HepG2 (cell line): Measurements from ENCODE around the gene TAF13. TPM values are rescaled to one million over a fixed set of nuclear protein-coding genes. Genes with fewer than 3 reads are reported as not detected.

Source experiments
- ATAC-seq: fragments of 200-7000 bp; cut with Tn5 transposase; 3 replicates; pipeline ENCODE4 v1.9.1; 2020; ENCODE audit warnings: mild to moderate bottlenecking, moderate library complexity
- BruUV-seq: library from RNA; stranded (reverse); fragments of 400-500 nt; replicated peaks from 2 replicates; lab custom pipeline; 2021; lab: Mats Ljungman, UMichigan
- CTCF ChIA-PET: fragments of 300-600 bp; formaldehyde crosslinking; extraction: SDS; loops from one replicate; lab custom pipeline; 2021; ENCODE audit warnings: low total read pairs, inconsistent platforms, low intra/inter-chr PET ratio; lab: Yijun Ruan, JAX
- POLR2A ChIA-PET: fragments of 350-600 bp; sonication (Branson Sonifier 250); formaldehyde crosslinking; loops from one replicate; lab custom pipeline; 2020; ENCODE audit warnings: antibody characterized with exemption, inconsistent platforms; lab: Yijun Ruan, JAX
- DNase-seq: peaks from one replicate; pipeline ENCODE4 v3.0.0-alpha.2; 2015; ENCODE audit warnings: low spot score
- FAIRE-seq: peaks from 3 replicates; lab custom pipeline; 2011; peaks lifted over from hg19 to GRCh38; lab: Jason Lieb, UNC
- H2AFZ ChIP-seq: one replicate; pipeline ENCODE4 v1.6.1; 2011; ENCODE audit warnings: low read length, inconsistent platforms
- H3K27ac ChIP-seq: fragments of 300-600 bp; 3 replicates; pipeline ENCODE4 v1.8.0; 2011; ENCODE audit warnings: mixed run types, mild to moderate bottlenecking, mixed read lengths, low read length, inconsistent platforms; ENCODE audit not compliant: insufficient read depth; ENCODE audit errors: extremely low read length
- H3K27me3 ChIP-seq, 2 experiments: fragments of 200-600 bp in 1 of 2; 2 replicates in 1 of 2; 3 replicates in 1 of 2; pipeline versions ENCODE4 v1.6.0 to v1.8.0; 2011; ENCODE audit warnings: low read length in 2 of 2, mild to moderate bottlenecking in 2 of 2, moderate library complexity in 2 of 2, inconsistent platforms in 1 of 2; ENCODE audit not compliant: insufficient read depth in 2 of 2, control insufficient read depth in 1 of 2
- H3K36me3 ChIP-seq, 2 experiments: fragments of 200-600 bp in 1 of 2; replicated peaks in 1 of 2; 2 replicates in 1 of 2; 3 replicates in 1 of 2; pipeline versions ENCODE4 v1.5.1 to v1.8.0; 2011; ENCODE audit warnings: low read length in 2 of 2, inconsistent platforms in 1 of 2; ENCODE audit not compliant: insufficient read depth in 2 of 2, control insufficient read depth in 1 of 2
- H3K4me1 ChIP-seq: 2 replicates; pipeline ENCODE4 v1.5.1; 2012; ENCODE audit warnings: low read length, inconsistent platforms; ENCODE audit not compliant: insufficient read depth
- H3K4me2 ChIP-seq: 2 replicates; pipeline ENCODE4 v1.6.0; 2011; ENCODE audit warnings: low read depth, low read length, inconsistent platforms
- H3K4me3 ChIP-seq, 3 experiments: fragments of 200-600 bp in 1 of 3; sonication (generic), shearing (Covaris generic) in 1 of 3; replicated peaks in 1 of 3; 2 replicates each; pipeline ENCODE4 v1.5.1; 2011 to 2016; ENCODE audit warnings: low read length in 3 of 3, inconsistent platforms in 2 of 3, low read depth in 2 of 3, mild to moderate bottlenecking in 2 of 3, control low read depth in 1 of 3, mixed read lengths in 1 of 3; ENCODE audit not compliant: insufficient read depth in 1 of 3
- H3K79me2 ChIP-seq: one replicate; pipeline ENCODE4 v1.6.1; 2011; ENCODE audit warnings: low read length, inconsistent platforms; ENCODE audit not compliant: insufficient read depth
- H3K9ac ChIP-seq: 2 replicates; pipeline ENCODE4 v1.6.0; 2011; ENCODE audit warnings: mild to moderate bottlenecking, low read depth, low read length, inconsistent platforms; ENCODE audit not compliant: insufficient read depth
- H3K9me3 ChIP-seq: 2 replicates; pipeline ENCODE4 v1.5.1; 2012; ENCODE audit warnings: mild to moderate bottlenecking, low read length
- H4K20me1 ChIP-seq: 2 replicates; pipeline ENCODE4 v1.6.0; 2011; ENCODE audit warnings: inconsistent platforms, mild to moderate bottlenecking, low read length, moderate library complexity; ENCODE audit not compliant: insufficient read depth
- CEBPZ ChIP-seq: IDR thresholded peaks from 2 replicates; pipeline ENCODE4 v1.6.1; 2012; ENCODE audit warnings: low read length, improper control_type of control experiment
- DZIP1 ChIP-seq: sonication (generic); formaldehyde crosslinking; IDR thresholded peaks from 2 replicates; pipeline ENCODE4 v1.5.0; 2020; ENCODE audit warnings: mild to moderate bottlenecking, missing genetic modification reagents
- EZH2 ChIP-seq: conservative IDR thresholded peaks from 2 replicates; pipeline ENCODE4 v1.6.1; 2012; ENCODE audit warnings: mild to moderate bottlenecking, low read depth, low read length, moderate library complexity
- GTF2F1 ChIP-seq: fragments of 150-350 bp; IDR thresholded peaks from 2 replicates; pipeline ENCODE4 v1.6.1; 2014; ENCODE audit warnings: low read length
- NBN ChIP-seq: fragments of 450-650 bp; conservative IDR thresholded peaks from 2 replicates; pipeline ENCODE4 v1.6.1; 2017
- THAP7 ChIP-seq: sonication (generic); formaldehyde crosslinking; IDR thresholded peaks from 2 replicates; pipeline ENCODE4 v1.8.1; 2023; ENCODE audit warnings: mild to moderate bottlenecking, missing genetic modification reagents
- YEATS2 ChIP-seq: sonication (generic); formaldehyde crosslinking; IDR thresholded peaks from 2 replicates; pipeline ENCODE4 v1.4.0; 2020; ENCODE audit warnings: missing genetic modification reagents, borderline replicate concordance
- ZNF709 ChIP-seq: sonication (generic); formaldehyde crosslinking; IDR thresholded peaks from 2 replicates; pipeline ENCODE4 v1.5.0; 2020; ENCODE audit warnings: mild to moderate bottlenecking, missing genetic modification reagents
- ZNF816 ChIP-seq: sonication (generic); formaldehyde crosslinking; IDR thresholded peaks from 2 replicates; pipeline ENCODE4 v1.8.0; 2022; ENCODE audit warnings: missing genetic modification reagents, mild to moderate bottlenecking, borderline replicate concordance
- WGBS: methylation state at CpG from one replicate; pipeline ENCODE4 v1.1.6; 2017; ENCODE audit warnings: low lambda C conversion rate; 5-methylcytosine and 5-hydroxymethylcytosine counted together
- in situ Hi-C: cut with HindIII; loops from 2 replicates; pipeline ENCODE4 v1.10.0; 2017; ENCODE audit warnings: low pct_unique_long_range_greater_than_20kb; ENCODE audit not compliant: extremely low pct_ligation_motif_present
- intact Hi-C: fragments of 100-400 bp; cut with micrococcal nuclease; formaldehyde crosslinking; loops from one replicate; pipeline ENCODE4 v1.10.0; 2022; ENCODE audit not compliant: unreplicated experiment
- polyA plus RNA-seq, 8 experiments: library from polyadenylated mRNA; depleted of rRNA in 3 of 8; stranded (reverse) in 7 of 8; unstranded in 1 of 8; fragments of >200 nt; fragmentation: Illumina TruSeq in 4 of 8; extraction: Trizol in 4 of 8; gene quantifications; 2 replicates each; pipeline versions ENCODE4 v1.2.1 to v1.2.3, GENCODE V29; 2011 to 2016; ENCODE audit warnings: low read depth in 4 of 8, missing spikeins in 1 of 8, mixed read lengths in 1 of 8; ENCODE audit not compliant: insufficient read depth in 1 of 8
- total RNA-seq, 5 experiments: library from RNA; depleted of rRNA; stranded (reverse); fragments of >200 nt; fragmentation: Illumina TruSeq; extraction: Trizol; gene quantifications; 2 replicates each; pipeline ENCODE4 v1.2.3, GENCODE V29; 2016; ENCODE audit warnings: low read depth in 1 of 5
- TF ChIP-seq, protein P1 (sequence below): IDR thresholded peaks from 2 replicates; pipeline ENCODE4 v1.6.1; 2016

TAF13 gene
- total and polyA plus RNA-seq, 2 of the 13 experiments (the other 11 are each of a cell fraction or from before 2014, with no cell fraction given), result 11.5 to 36.3 TPM

DNA sequence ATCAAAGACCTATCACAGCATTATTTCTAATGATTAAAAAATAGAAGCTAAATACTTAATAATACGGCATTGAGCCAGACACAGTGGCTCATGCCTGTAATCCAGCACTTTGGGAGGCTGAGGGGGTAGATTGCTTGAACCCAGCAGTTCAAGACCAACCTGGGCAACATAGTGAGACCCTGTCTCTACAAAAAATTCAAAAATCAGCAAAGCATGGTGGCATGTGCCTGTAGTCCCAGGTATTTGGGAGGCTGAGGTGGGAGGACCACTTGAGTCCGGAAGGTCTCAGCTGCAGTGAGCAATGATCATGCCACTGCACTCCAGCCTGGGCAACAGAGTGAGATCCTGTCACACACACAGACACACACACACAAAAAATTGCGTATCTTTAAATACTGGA is 10.7 kb downstream of the TAF13 start:
- no peak for DNase-seq
- POLR2A ChIA-PET, result no interaction called here
- intact Hi-C loops (no loop called here), in situ Hi-C loops (no loop called here)
- CTCF ChIA-PET, result no interaction called here
- Histone ChIP-seq H3K27me3 (no peaks in the 10 kb centered on the region), H4K20me1 (no peaks in the 10 kb centered on the region), H3K9ac (no peak overlapping the region), H3K36me3 (peaks cover 3 to 18% of the 10 kb centered on the region in 2 experiments; a peak in 3 of 5 replicates), H3K79me2 (no peaks in the 10 kb centered on the region), H3K4me3 (no peak overlapping the region), H2AFZ (no peak overlapping the region), H3K4me1 (peaks cover 9% of the 10 kb centered on the region; the same call in 1 of the 2 replicates), H3K4me2 (no peak overlapping the region), H3K9me3 (no peaks in the 10 kb centered on the region), H3K27ac (no peak overlapping the region)
- no TSS peak for BruUV-seq
- no peak for FAIRE-seq
- no peak for ATAC-seq
- TF ChIP-seq ZNF709 (CRISPR knock-in tag), result no peak
- TF ChIP-seq YEATS2 (CRISPR knock-in tag), result no peak
- 91% methylated on average over 3 of the region's 3 CpGs for WGBS

DNA sequence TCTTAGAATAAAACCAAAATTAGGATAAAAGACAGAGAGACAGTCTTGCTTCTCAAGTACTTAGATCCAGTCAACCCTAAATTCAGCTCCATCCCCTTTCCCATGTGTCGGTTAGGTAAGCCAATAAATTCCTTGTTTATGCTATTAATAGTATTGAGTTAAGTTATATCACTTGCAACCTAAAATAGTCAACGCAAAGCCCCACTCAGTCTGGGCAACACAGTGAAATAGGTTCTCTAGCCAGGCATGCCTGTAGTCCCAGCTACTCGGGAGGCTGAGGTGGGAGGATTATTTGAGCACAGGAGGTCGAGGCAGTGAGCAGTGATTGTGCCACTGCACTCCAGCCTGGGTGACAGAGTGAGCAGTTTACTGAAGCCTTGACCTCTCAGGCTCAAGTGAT is 14.6 kb downstream of the TAF13 start:
- FAIRE-seq (no peak), ATAC-seq (no peak), DNase-seq (no peak)
- Histone ChIP-seq H3K4me1 (peaks cover 9% of the 10 kb centered on the region; the same call in 1 of the 2 replicates), H3K4me2 (no peak overlapping the region), H3K4me3 (no peak overlapping the region), H3K27ac (no peak overlapping the region), H3K27me3 (no peaks in the 10 kb centered on the region), H3K79me2 (no peaks in the 10 kb centered on the region), H2AFZ (no peak overlapping the region), H3K9ac (no peak overlapping the region), H3K36me3 (peaks cover 0 to 16% of the 10 kb centered on the region in 2 experiments; a peak in 2 of 5 replicates), H3K9me3 (no peaks in the 10 kb centered on the region), H4K20me1 (no peaks in the 10 kb centered on the region)
- in situ Hi-C loops, result no loop called here
- WGBS, result 97% methylated on average over 3 of the region's 4 CpGs
- BruUV-seq, result no TSS peak
- intact Hi-C loops, result no loop called here
- ChIA-PET POLR2A (interaction anchor here (0.8 to 1.3 kb wide), 3 partner anchors 8 to 19 kb away, joined by 3 read pairs; partner anchors contain the start of genes TAF13 and WDR47), CTCF (no interaction called here)
- TF ChIP-seq CEBPZ (no peak), NBN (no peak), EZH2 (no peak), THAP7 (CRISPR knock-in tag) (no peak), GTF2F1 (no peak), DZIP1 (CRISPR knock-in tag) (no peak), ZNF816 (CRISPR knock-in tag) (no peak)
- TF ChIP-seq, protein P1, sequence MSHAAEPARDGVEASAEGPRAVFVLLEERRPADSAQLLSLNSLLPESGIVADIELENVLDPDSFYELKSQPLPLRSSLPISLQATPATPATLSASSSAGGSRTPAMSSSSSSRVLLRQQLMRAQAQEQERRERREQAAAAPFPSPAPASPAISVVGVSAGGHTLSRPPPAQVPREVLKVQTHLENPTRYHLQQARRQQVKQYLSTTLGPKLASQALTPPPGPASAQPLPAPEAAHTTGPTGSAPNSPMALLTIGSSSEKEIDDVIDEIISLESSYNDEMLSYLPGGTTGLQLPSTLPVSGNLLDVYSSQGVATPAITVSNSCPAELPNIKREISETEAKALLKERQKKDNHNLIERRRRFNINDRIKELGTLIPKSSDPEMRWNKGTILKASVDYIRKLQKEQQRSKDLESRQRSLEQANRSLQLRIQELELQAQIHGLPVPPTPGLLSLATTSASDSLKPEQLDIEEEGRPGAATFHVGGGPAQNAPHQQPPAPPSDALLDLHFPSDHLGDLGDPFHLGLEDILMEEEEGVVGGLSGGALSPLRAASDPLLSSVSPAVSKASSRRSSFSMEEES (CRISPR knock-in tag), result no peak
